Measurements from ENCODE around the gene IFNGR1.
"Not testable (repeated sequence)": the region's sequence is repeated elsewhere in the genome, so short reads cannot be mapped to it uniquely, and the experiment has no call there.

IFNGR1 gene

DNA sequence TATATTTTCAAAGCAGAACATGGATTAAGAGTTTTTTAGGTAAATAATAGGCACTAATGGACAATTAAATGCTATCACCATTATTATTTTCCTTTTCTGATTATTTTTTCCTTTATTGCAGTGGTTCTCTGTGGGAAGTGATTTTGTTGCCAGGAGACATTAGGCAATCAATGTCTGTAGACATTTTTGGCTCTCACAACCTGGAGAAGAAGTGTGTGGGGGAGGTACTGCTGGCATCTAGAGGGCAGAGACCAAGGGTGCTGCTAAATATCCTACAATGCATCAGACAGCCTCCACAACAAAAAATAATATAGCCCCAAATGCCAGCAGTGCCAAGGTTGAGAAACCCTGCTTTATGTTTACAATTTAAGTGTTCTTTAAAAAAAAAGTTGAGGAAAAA lies 8.3 kb downstream of the IFNGR1 start:
- DNase-seq, result no peak

- DNase-seq, result no peak
Measured at GRCh38 chr6:137208279-137208678, 10.9 kb downstream of the IFNGR1 start.

DNA sequence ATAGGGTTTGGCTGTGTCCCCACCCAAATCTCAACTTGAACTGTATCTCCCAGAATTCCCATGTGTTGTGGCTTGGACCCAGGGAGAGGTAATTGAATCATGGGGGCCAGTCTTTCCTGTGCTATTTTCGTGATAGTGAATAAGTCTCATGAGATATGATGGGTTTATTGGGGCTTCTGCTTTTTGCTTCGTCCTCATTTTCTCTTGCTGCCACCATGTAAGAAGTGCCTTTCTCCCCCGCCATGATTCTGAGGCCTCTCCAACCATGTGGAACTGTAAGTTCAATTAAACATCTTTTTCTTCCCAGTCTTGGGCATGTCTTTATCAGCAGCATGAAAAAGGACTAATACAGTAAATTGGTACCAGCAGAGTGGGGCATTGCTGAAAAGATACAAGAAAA lies 11.7 kb downstream of the IFNGR1 start:
- DNase-seq, result not testable (repeated sequence)

DNA sequence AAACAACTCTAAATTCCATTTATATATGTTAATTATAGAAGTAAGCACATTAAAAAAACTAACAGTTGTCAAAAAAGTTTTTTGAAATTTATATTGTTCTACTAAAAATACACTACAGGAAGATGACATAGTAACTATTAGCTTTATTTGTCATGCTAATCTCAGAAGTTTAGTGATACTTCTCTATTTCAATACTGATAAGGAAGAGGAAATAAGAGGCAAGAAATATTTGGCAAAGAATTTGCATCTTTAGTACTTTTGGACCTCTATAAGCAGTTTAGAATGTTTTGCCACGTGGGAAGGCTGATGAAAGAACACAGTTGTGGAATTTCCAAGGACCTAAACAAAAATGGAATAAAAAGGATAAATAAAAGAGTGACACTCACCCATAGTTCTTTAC lies 12.6 kb downstream of the IFNGR1 start:
- DNase-seq, result no peak

GRCh38 chr6:137203256-137203655 lies 15.9 kb downstream of the IFNGR1 start:
- no peak for DNase-seq

GRCh38 chr6:137202078-137202477 lies 17.1 kb downstream of the IFNGR1 start:
- DNase-seq, result no peak

DNA sequence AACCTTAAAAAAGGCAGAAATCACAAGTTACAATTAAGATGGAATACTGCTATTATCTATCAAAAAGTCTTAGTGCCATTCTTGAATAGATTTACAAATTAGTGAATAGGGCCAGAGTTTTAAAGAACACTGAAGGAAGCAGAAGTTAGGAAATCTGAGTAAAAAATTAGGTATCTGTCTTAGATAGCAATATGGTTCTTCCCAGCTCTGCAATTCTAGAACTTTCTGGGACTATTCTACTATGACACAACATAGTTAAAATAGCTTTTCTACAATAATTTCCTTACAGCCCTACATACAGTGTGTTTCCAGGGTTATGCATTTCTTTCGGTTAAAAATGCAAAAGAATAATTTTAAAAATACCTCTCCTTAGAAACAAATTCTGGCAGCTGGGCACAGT lies 18.2 kb downstream of the IFNGR1 start:
- no peak for DNase-seq

GRCh38 chr6:137200288-137200687 lies 18.9 kb downstream of the IFNGR1 start:
- DNase-seq, result no peak

GRCh38 chr6:137197684-137198645 lies 21.2 kb downstream of the IFNGR1 start:
- no peak for DNase-seq

GRCh38 chr6:137193256-137194070 lies 25.7 kb downstream of the IFNGR1 start:
- DNase-seq, result no peak

DNA sequence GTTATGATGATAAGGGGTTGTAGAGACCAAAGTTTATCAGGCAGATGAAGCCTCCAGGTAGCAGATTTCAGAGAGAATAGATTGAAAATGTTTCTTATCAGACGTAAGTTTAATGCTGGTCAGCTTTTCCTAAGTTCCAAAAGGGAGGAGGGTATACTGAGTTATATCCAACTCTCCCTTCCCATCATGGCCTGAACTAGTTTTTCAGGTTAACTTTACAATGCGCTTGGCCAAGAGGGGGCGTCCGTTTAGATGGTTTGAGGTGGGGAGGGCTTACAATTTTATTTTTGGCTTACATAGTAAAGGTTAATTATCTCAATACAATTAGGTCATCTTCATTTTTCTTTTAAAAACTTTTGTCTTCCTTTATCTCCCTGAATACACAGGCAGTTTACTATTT lies 26.4 kb downstream of the IFNGR1 start:
- DNase-seq, result no peak

GRCh38 chr6:137191670-137192069 lies 27.5 kb downstream of the IFNGR1 start:
- DNase-seq, result no peak

DNA sequence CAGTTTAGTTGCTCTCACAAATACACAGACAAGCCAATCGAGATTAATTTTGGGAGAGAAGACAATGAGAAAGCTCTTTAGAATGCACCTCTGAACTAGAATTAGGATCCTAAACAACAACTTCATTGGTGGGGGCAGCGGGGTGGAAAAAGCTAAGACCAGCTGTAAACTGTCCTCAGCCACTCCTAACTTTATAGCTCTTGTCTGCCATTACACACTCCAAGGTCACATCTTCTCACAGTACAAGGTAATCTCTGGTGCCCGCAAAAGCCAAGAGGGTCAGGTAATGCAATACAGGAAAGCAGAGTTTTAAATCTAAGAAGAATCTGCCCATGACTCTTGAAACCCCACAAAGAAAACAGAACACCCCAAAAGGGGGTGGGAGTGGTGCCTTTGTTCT lies 27.9 kb downstream of the IFNGR1 start:
- DNase-seq, result no peak

DNA sequence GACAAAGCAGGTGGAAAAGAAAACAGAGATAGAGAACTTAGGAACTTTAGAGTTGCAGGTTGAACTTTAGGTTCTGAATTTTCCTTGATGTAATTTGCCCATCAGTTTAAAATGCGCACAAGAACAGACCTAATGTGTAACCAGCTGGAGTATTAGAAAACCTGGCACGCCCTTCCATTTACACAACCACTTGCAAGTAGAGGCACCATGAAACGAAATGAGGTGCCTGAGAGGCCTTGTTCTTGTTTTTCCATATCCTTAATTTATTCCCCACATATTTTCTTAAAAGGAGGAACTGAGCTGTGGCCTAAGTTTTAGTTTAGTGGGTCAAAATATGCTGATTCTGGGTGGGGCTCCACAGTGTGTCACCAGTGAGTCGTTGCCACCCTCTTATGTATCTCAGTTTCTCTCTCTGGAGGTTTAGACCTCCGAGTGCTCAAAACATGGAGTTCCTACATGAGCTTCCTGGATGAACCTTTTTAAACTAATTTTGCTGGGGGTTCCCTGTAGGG lies 28.5 kb downstream of the IFNGR1 start:
- DNase-seq, result no peak

DNA sequence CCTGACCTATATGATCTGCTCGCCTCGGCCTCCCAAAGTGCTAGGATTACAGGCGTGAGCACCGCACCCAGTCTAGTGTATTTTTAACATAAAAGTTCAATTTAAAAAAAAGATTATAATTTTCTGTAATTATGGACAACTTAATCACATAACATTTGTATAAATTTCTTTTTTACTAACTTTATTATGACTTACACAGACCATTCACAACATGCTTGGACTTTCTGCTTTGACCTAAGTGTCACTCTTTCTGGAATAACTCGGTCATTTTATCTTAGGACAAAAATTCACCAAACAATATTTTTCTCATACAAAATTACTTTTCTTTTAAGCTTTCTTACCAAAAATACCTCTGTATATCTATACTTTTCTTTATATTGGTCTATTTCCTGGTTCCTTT lies 30.3 kb downstream of the IFNGR1 start:
- no peak for DNase-seq

GRCh38 chr6:137185290-137185689 lies 33.9 kb downstream of the IFNGR1 start:
- no peak for DNase-seq

DNA sequence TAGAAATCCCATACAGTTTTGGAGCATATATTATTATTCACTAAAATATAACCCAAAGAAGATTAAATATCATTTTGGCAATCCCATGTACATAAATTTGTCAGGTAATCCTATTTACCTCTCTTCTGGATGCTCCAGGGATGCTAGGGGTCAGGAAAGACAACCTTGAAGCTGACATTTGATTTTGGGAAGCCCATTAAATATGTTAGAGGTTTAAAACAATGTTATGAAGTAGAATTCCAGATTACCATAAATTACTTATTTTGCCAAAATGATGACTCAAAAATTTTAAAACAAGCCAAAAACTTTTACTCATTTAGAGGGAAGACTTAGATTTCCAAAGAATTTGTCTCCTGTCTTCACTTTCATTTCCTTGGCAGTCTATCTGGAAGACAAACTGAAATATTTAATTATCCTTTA lies 36.5 kb downstream of the IFNGR1 start:
- DNase-seq, result no peak

GRCh38 chr6:137181891-137182653 lies 37.1 kb downstream of the IFNGR1 start:
- DNase-seq, result no peak

DNA sequence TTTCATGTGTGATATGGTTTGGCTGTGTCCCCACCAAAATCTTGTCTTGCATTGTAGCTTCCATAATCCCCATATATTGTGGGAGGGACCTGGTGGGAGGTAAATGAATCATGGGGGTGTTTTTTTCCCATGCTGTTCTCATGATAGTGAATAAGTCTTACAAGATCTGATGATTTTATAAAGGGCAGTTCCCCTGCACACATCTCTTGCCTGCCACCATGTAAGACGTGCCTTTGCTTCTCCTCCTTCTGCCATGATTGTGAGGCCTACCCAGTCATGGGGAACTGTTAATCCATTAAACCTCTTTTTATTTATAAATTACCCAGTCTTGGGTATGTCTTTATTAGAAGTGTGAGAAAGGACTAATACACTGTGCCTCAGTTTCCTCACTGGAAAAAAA lies 41.6 kb downstream of the IFNGR1 start:
- no peak for DNase-seq

- no peak for DNase-seq
Measured at GRCh38 chr6:137176729-137177128, 42.5 kb downstream of the IFNGR1 start.

- DNase-seq, result no peak
Measured at GRCh38 chr6:137175868-137176245, 43.3 kb downstream of the IFNGR1 start.

- DNase-seq, result no peak
Measured at GRCh38 chr6:137175157-137175867, 43.9 kb downstream of the IFNGR1 start.

Data from cortex of kidney (tissue), 1 donor.